ENCODE data around the gene SWT1. TPM values are rescaled to one million over a fixed set of nuclear protein-coding genes. Genes with fewer than 3 reads are reported as not detected.

SWT1 gene, protein sequence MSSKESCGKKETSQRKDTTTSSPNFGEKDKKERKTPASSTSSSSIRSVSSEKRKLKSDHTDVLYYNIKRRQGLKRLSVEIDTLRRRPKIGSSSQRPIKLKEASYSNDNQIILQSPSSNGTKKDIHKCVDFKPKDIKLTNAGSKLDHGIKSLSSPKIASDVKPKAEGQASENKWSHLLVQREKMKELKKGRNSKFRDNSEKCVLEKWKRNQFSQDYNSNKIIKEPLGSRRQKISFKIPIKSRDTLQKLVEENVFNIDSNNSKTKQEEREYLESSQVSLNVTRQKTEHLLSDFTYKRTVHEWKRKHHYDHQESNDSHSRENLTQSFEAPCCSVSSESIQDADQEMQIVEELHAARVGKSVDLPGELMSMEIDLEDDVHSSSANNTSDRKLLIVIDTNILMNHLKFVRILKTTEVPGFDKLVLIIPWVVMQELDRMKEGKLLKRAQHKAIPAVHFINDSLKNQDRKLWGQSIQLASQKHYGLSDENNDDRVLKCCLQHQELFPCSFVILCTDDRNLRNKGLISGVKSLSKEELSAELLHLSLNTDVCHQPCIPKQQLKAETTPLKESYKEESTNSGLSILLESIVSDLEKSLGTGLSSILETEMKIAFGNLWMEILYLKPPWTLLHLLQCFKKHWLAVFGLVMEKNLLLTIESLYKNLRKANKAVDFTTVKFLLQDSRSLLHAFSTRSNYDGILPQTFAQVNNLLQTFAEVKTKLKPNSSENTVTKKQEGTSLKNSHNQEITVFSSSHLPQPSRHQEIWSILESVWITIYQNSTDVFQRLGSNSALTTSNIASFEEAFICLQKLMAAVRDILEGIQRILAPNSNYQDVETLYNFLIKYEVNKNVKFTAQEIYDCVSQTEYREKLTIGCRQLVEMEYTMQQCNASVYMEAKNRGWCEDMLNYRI
- 4.0 and 4.1 TPM in 2 replicates for total RNA-seq

DNA sequence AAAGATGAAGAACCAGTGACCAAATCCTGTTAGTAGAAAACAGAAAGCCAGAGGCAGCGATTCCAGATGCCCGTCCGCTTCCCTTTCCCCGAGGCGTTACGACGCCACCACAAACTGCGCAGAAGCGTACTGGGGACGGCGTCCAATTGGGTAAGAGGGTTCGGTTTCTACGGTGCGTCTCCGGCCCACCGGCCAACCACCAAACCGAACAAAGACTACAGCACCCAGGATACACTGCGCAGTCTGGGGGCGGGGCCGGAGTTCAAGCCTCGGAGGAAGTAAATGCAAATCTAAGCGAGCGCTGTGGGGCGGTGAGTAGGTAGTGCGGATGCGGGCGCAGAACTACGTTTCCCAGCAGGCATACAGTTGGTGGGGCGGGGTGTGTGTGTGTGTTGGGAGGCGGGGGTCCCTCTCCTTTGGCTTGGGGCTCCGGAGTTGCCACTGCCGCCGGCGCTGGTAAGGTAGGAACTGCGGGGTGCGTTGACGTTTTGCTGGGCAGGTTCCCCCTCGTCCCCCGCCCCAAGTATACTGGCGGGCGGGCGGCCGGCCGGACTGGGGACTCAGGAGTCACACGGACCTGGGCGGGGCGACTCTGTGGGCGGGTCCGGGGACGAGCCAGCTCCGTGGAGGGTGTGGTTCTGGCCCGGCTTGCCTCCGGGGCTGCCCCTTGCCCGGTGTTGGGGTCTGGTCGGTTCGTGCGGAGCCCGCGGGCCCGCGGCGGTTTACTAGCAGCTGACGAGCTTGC, at the start of gene SWT1, which contains the start of gene TRMT1L:
Gene SWT1, plus strand, starts transcription at position 314 of the 745 bp plus-strand sequence. CDS start 3,675 bp downstream, outside the sequence.
Gene TRMT1L, minus strand, starts transcription at position 100 of the 745 bp plus-strand sequence. CDS start 241 bp downstream, outside the sequence.

DNA sequence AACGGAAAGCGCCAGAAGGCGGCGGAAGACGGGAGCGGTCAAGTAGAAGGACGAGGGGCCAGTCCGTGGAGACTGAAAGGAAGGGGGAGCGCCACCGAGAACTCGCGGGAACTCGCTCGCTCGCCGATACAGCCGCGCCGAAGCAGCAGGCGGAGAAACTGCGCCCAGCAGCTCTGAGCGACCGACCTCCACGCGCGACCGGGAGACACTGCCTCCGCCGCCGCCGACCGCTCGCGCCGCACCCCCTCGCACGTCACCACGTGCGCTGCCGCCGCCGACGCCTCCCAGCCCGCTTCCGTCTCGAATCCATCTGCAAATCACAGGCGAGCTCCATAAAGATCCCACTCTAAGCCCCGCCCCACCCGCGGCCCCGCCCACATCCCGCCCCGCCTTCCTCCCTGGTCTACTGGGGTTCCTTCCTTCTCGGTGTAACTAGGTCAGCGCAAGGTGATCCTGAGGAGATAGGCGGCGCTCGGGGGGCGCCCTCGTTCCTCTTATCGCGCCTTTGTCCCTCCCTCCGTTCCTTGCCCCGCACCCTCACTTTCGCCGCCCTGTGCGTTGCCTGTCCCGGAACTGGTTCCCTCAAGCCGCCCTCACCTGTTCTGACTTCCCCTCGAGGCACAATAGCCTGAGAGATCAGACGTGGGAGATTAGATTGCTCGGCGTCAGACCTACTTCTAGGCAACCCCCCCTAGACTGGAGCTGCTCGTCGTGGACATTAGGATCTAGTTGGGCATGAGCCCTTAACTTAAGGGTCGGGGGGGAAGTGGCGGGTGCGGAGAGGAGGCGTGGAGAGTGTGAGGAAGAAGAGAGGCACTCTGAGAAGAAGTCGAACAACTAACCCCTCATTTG, 160.3 kb downstream of the SWT1 start, which contains the start of gene IVNS1ABP:
Gene IVNS1ABP, minus strand, starts transcription at position 210 of the 852 bp plus-strand sequence. CDS start 7,750 bp downstream, outside the sequence.

Small RNA genes lying within 50 kb of the gene (small RNA-seq; reads per million reads assigned to genes)
- gene RF00019: not detected

Other genes with a start within 250 kb of the SWT1 start
- gene NIBAN1, start 182.7 kb upstream of the SWT1 start, total RNA-seq: 71.7 and 85.6 TPM in 2 replicates
- 19.8 and 21.7 TPM in 2 replicates for gene RNF2, start 111.6 kb upstream of the SWT1 start, total RNA-seq
- gene TRMT1L, start 214 bp upstream of the SWT1 start, total RNA-seq: 16.9 and 18.2 TPM in 2 replicates
- gene IVNS1ABP, start 160.1 kb downstream of the SWT1 start, total RNA-seq: 23.9 and 45.5 TPM in 2 replicates